Sigmoid colon (tissue), 4 donors: ENCODE results near the gene DNAH3.

Experiments
- POLR2A ChIP-seq, 2 donors: fragments of 450-650 bp; IDR thresholded peaks; one replicate each; pipeline ENCODE4 v1.6.1; 2016; ENCODE audit warnings: antibody characterized with exemption in 2 of 2, mild to moderate bottlenecking in 2 of 2, moderate library complexity in 2 of 2
- POLR2AphosphoS5 ChIP-seq, 4 donors: sonication (generic); formaldehyde crosslinking; IDR thresholded peaks; one replicate each; pipeline ENCODE4 v1.6.1; 2017; ENCODE audit warnings: antibody characterized with exemption in 4 of 4
- TF ChIP-seq, protein P1 (sequence below), 4 experiments: fragments of 450-650 bp in 3 of 4; fragments of 200-600 bp in 1 of 4; IDR thresholded peaks; one replicate each; pipeline ENCODE4 v1.5.1; 2016 to 2019; ENCODE audit warnings: antibody characterized with exemption in 4 of 4, mild to moderate bottlenecking in 3 of 4, moderate library complexity in 2 of 4

GRCh38 chr16:21166561-21166961 lies 15.9 kb upstream of the DNAH3 start:
- TF ChIP-seq POLR2AphosphoS5 (IDR thresholded peaks at IDR 0.05): no peak
- TF ChIP-seq, protein P1, sequence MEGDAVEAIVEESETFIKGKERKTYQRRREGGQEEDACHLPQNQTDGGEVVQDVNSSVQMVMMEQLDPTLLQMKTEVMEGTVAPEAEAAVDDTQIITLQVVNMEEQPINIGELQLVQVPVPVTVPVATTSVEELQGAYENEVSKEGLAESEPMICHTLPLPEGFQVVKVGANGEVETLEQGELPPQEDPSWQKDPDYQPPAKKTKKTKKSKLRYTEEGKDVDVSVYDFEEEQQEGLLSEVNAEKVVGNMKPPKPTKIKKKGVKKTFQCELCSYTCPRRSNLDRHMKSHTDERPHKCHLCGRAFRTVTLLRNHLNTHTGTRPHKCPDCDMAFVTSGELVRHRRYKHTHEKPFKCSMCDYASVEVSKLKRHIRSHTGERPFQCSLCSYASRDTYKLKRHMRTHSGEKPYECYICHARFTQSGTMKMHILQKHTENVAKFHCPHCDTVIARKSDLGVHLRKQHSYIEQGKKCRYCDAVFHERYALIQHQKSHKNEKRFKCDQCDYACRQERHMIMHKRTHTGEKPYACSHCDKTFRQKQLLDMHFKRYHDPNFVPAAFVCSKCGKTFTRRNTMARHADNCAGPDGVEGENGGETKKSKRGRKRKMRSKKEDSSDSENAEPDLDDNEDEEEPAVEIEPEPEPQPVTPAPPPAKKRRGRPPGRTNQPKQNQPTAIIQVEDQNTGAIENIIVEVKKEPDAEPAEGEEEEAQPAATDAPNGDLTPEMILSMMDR (IDR thresholded peaks at IDR 0.05): no peak
- TF ChIP-seq POLR2A (IDR thresholded peaks at IDR 0.05): no peak
